DND-41 (cell line): Measurements from ENCODE around the gene KCNMA1.

Source experiments
- ATAC-seq: fragments of 200-7000 bp; cut with Tn5 transposase; 3 replicates; pipeline ENCODE4 v1.9.1; 2021; ENCODE audit warnings: low read depth; ENCODE audit not compliant: insufficient read depth
- DNase-seq: peaks from one replicate; pipeline ENCODE4 v3.0.0-alpha.2; 2020
- H2AFZ ChIP-seq: 2 replicates; pipeline ENCODE4 v1.6.0; 2012; ENCODE audit warnings: low read depth, low read length
- H3K27ac ChIP-seq: 2 replicates; pipeline ENCODE4 v1.5.1; 2012; ENCODE audit warnings: low read length, inconsistent platforms
- H3K27me3 ChIP-seq: fragments of 200-600 bp; sonication (generic); 2 replicates; pipeline ENCODE4 v1.6.0; 2012; ENCODE audit warnings: low read length, mild to moderate bottlenecking, inconsistent platforms; ENCODE audit not compliant: insufficient read depth, poor library complexity
- H3K36me3 ChIP-seq: 2 replicates; pipeline ENCODE4 v1.5.1; 2012; ENCODE audit warnings: low read length, inconsistent platforms; ENCODE audit not compliant: insufficient read depth
- H3K4me1 ChIP-seq: 2 replicates; pipeline ENCODE4 v1.5.1; 2012; ENCODE audit warnings: mild to moderate bottlenecking, low read length; ENCODE audit not compliant: insufficient read depth
- H3K4me2 ChIP-seq: 2 replicates; pipeline ENCODE4 v1.6.0; 2012; ENCODE audit warnings: mild to moderate bottlenecking, moderate library complexity, low read length, inconsistent platforms; ENCODE audit not compliant: insufficient read depth
- H3K4me3 ChIP-seq, 2 experiments: fragments of 200-600 bp in 1 of 2; shearing (Covaris generic) in 1 of 2; 2 replicates each; pipeline ENCODE4 v1.5.1; 2012 to 2016; ENCODE audit warnings: inconsistent platforms in 2 of 2, low read length in 2 of 2, mild to moderate bottlenecking in 2 of 2, low read depth in 1 of 2, moderate library complexity in 1 of 2
- H3K79me2 ChIP-seq: 2 replicates; pipeline ENCODE4 v1.6.0; 2012; ENCODE audit warnings: low read length, inconsistent platforms; ENCODE audit not compliant: insufficient read depth
- H3K9ac ChIP-seq: 2 replicates; pipeline ENCODE4 v1.6.0; 2012; ENCODE audit warnings: low read depth, mild to moderate bottlenecking, inconsistent platforms, low read length, moderate library complexity
- H3K9me3 ChIP-seq: 2 replicates; pipeline ENCODE4 v1.5.1; 2012; ENCODE audit warnings: low read length, moderate library complexity, mild to moderate bottlenecking, inconsistent platforms; ENCODE audit not compliant: insufficient read depth, severe bottlenecking
- H4K20me1 ChIP-seq: 2 replicates; pipeline ENCODE4 v1.6.0; 2012; ENCODE audit warnings: low read length; ENCODE audit not compliant: insufficient read depth
- CTCF ChIP-seq: IDR thresholded peaks from 2 replicates; pipeline ENCODE4 v1.5.1; 2012; ENCODE audit warnings: borderline replicate concordance, low read length, moderate library complexity, mild to moderate bottlenecking; ENCODE audit not compliant: poor library complexity, severe bottlenecking; ENCODE audit errors: extremely low read depth
- EZH2 ChIP-seq: IDR thresholded peaks from 3 replicates; pipeline ENCODE4 v1.6.1; 2012; ENCODE audit warnings: borderline replicate concordance, low read depth, mild to moderate bottlenecking, moderate library complexity, low read length, inconsistent platforms; ENCODE audit not compliant: severe bottlenecking

The KCNMA1 gene

DNA sequence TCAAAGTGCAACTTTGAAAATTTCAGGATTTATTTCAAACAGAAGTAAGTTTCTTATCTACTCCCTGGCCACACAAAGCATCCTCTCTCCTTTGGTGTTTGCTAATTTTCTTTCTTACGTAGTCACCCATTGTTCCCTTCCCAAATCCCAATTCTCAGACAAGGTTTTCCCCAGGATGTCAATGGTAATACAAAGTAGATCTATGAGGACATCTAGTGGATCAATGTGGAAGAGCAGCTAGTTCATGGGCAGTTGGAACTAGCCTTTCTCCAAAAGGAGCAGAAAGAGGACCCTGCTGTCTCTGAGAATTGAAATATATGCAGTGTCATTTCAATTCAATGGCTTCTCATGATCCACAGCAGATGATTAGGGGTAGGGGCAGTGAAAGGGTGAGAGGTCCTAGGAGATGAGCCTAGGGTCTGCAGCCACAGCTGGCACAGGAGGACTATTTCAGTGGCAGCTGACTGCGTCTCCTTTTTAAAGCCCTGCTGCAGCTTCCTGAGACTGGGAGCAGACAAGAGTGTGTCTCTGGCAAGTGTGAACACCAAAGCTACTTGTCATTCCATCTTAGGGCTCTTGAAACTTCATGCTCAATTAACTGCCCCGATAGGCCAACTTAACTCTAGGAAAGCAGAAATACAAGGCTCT is 632.6 kb downstream of the KCNMA1 start:
- H3K4me3 ChIP-seq, result no peak overlapping the region
- no peak overlapping the region for H2AFZ ChIP-seq
- no peaks in the 10 kb centered on the region for H3K79me2 ChIP-seq
- H3K4me2 ChIP-seq, result no peak overlapping the region
- no peaks in the 10 kb centered on the region for H3K36me3 ChIP-seq
- peaks cover 17% of the 10 kb centered on the region for H3K27me3 ChIP-seq
- ATAC-seq, result no peak
- peak; percentile 82 for TF ChIP-seq CTCF
- no peak for TF ChIP-seq EZH2
- DNase-seq, result peak; percentile 5
- H3K9me3 ChIP-seq, result no peaks in the 10 kb centered on the region
- no peak overlapping the region for H3K9ac ChIP-seq
- H3K4me1 ChIP-seq, result no peaks in the 10 kb centered on the region
- H4K20me1 ChIP-seq, result no peaks in the 10 kb centered on the region
- no peak overlapping the region for H3K27ac ChIP-seq

DNA sequence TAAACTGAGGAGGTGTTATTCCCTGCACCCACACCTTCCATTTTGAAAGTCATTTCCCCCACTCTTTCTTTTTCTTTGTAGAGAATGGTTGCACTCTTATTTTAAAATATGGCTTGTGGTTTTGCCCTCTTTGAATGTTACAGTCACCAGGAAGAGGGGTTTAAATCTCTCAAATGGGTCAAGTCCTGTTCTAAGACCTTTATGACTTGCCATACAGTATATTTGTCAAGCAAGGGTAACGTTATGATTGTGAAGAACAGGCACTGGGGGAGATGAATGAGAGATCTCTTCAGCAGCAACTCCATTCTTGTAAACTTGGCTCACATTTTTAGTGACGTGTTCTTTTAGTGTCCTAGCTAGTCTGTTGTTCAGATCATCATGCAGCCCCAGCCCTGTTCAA is 634.7 kb downstream of the KCNMA1 start:
- no peaks in the 10 kb centered on the region for H4K20me1 ChIP-seq
- no peak overlapping the region for H3K4me3 ChIP-seq
- H3K79me2 ChIP-seq, result no peaks in the 10 kb centered on the region
- H2AFZ ChIP-seq, result no peak overlapping the region
- no peak overlapping the region for H3K4me2 ChIP-seq
- TF ChIP-seq CTCF (no peak), EZH2 (no peak)
- H3K9me3 ChIP-seq, result no peaks in the 10 kb centered on the region
- H3K9ac ChIP-seq, result no peak overlapping the region
- ATAC-seq, result no peak
- H3K4me1 ChIP-seq, result no peaks in the 10 kb centered on the region
- H3K27ac ChIP-seq, result no peak overlapping the region
- no peaks in the 10 kb centered on the region for H3K36me3 ChIP-seq
- peaks cover 18% of the 10 kb centered on the region for H3K27me3 ChIP-seq
- DNase-seq, result no peak

DNA sequence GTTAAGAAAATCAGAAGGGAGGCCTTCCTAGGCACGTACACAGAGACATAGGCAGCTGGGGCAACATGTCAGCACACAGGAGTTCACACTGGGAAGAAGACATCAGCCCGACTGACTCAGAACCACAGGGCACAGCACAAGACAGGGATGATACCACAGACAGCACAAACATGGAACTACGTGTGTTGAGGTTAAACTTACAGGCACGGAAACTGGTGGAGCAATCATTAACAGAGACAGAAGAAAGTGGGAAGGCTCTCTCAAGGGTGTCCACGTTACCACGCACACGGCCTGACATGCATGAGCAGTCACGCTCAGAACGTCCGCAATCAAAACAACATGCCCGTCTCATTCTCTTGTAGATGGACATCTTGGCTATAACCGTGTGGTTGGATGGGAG is 636.4 kb downstream of the KCNMA1 start:
- H3K9me3 ChIP-seq, result no peaks in the 10 kb centered on the region

More for the DNA sequence above, 636.4 kb downstream of the KCNMA1 start:
- ATAC-seq (no peak), DNase-seq (no peak)
- Histone ChIP-seq H3K27ac (no peak overlapping the region), H3K4me3 (no peak overlapping the region), H3K4me1 (no peaks in the 10 kb centered on the region), H3K79me2 (no peaks in the 10 kb centered on the region), H4K20me1 (no peaks in the 10 kb centered on the region), H3K4me2 (no peak overlapping the region), H3K27me3 (peaks cover 18% of the 10 kb centered on the region), H2AFZ (no peak overlapping the region), H3K36me3 (no peaks in the 10 kb centered on the region), H3K9ac (no peak overlapping the region)
- no peak for TF ChIP-seq CTCF
